HG03039 (cell line): ENCODE measurements around the gene TBL3.
"Not testable (repeated sequence)": the region's sequence is repeated elsewhere in the genome, so short reads cannot be mapped to it uniquely, and the experiment has no call there.

Experiments used
- ATAC-seq: cut with Tn5 transposase; IDR thresholded peaks from one replicate; pipeline ENCODE4 v1.9.1; 2021; ENCODE audit warnings: mild to moderate bottlenecking, moderate library complexity; ENCODE audit not compliant: unreplicated experiment

The TBL3 gene

GRCh38 chr16:1998852-1999801 is 27.3 kb downstream of the TBL3 start:
- no peak for ATAC-seq

- ATAC-seq, result no peak
Measured at GRCh38 chr16:1999866-2000514, 28.1 kb downstream of the TBL3 start.

- ATAC-seq, result no peak
Measured at GRCh38 chr16:2001035-2001434, 29.2 kb downstream of the TBL3 start.

GRCh38 chr16:2001456-2002355 is 29.9 kb downstream of the TBL3 start:
- no peak for ATAC-seq

GRCh38 chr16:2002406-2003230 is 30.8 kb downstream of the TBL3 start:
- no peak for ATAC-seq

GRCh38 chr16:2003231-2003826 is 31.5 kb downstream of the TBL3 start:
- no peak for ATAC-seq

GRCh38 chr16:2003827-2004641 is 32.2 kb downstream of the TBL3 start:
- ATAC-seq, result no peak

GRCh38 chr16:2004795-2005517 is 33.1 kb downstream of the TBL3 start:
- no peak for ATAC-seq

GRCh38 chr16:2005646-2006045 is 33.8 kb downstream of the TBL3 start:
- no peak for ATAC-seq

GRCh38 chr16:2006317-2006716 is 34.5 kb downstream of the TBL3 start:
- no peak for ATAC-seq

- ATAC-seq, result no peak
Measured at GRCh38 chr16:2007081-2007836, 35.4 kb downstream of the TBL3 start.

GRCh38 chr16:2008009-2008526 is 36.2 kb downstream of the TBL3 start:
- ATAC-seq, result no peak

- no peak for ATAC-seq
Measured at GRCh38 chr16:2008631-2009163, 36.8 kb downstream of the TBL3 start.

- peak; percentile 25 for ATAC-seq
Measured at GRCh38 chr16:2009164-2009711, 37.4 kb downstream of the TBL3 start.

GRCh38 chr16:2009791-2010510 is 38.1 kb downstream of the TBL3 start, which contains the start of gene ZNF598:
ZNF598 (minus strand) TSS chr16:2009821.
- ATAC-seq, result peak; percentile 80

- not testable (repeated sequence) for ATAC-seq
Measured at GRCh38 chr16:2011726-2012125, 39.9 kb downstream of the TBL3 start.
